RCC 7860 (cell line): ENCODE data around the gene TBC1D32.
"Not testable (repeated sequence)": the region's sequence is repeated elsewhere in the genome, so short reads cannot be mapped to it uniquely, and the experiment has no call there.

Experiments
- DNase-seq: peaks from one replicate; pipeline ENCODE4 v3.0.0-alpha.2; 2015; ENCODE audit warnings: low spot score
- FAIRE-seq: peaks from 2 replicates; lab custom pipeline; 2012; peaks lifted over from hg19 to GRCh38; lab: Jason Lieb, UNC

TBC1D32 gene

GRCh38 chr6:121143476-121143875 is 190.8 kb downstream of the TBC1D32 start:
- FAIRE-seq (peak; percentile 52), DNase-seq (peak; percentile 18)

GRCh38 chr6:121142093-121142492 is 192.2 kb downstream of the TBC1D32 start:
- FAIRE-seq: no peak

GRCh38 chr6:121135425-121135824 is 198.9 kb downstream of the TBC1D32 start:
- no peak for DNase-seq
- FAIRE-seq: no peak

More at GRCh38 chr6:121142093-121142492, 192.2 kb downstream of the TBC1D32 start:
- no peak for DNase-seq

- DNase-seq: no peak
- no peak for FAIRE-seq
These were observed 199.4 kb downstream of the TBC1D32 start for GRCh38 chr6:121134922-121135321.

GRCh38 chr6:121124600-121124999 is 209.7 kb downstream of the TBC1D32 start:
- DNase-seq (no peak), FAIRE-seq (no peak)

- FAIRE-seq: no peak
- no peak for DNase-seq
These were observed 221.9 kb downstream of the TBC1D32 start for GRCh38 chr6:121112356-121112755.

GRCh38 chr6:121110733-121111132 is 223.5 kb downstream of the TBC1D32 start:
- FAIRE-seq (no peak), DNase-seq (no peak)

- DNase-seq: no peak
- no peak for FAIRE-seq
These were observed 227.3 kb downstream of the TBC1D32 start for GRCh38 chr6:121106962-121107361.

- DNase-seq: no peak
- FAIRE-seq: no peak
These were observed 228.8 kb downstream of the TBC1D32 start for GRCh38 chr6:121105461-121105860.

- no peak for DNase-seq
These were observed 240.4 kb downstream of the TBC1D32 start for GRCh38 chr6:121093928-121094327.

GRCh38 chr6:121090492-121090891 is 243.8 kb downstream of the TBC1D32 start:
- DNase-seq: no peak
- FAIRE-seq: no peak

More at GRCh38 chr6:121093928-121094327, 240.4 kb downstream of the TBC1D32 start:
- FAIRE-seq: no peak

GRCh38 chr6:121086876-121087275 is 247.4 kb downstream of the TBC1D32 start:
- no peak for FAIRE-seq
- no peak for DNase-seq

- no peak for DNase-seq
- FAIRE-seq: no peak
These were observed 258.2 kb downstream of the TBC1D32 start for GRCh38 chr6:121076119-121076518.

GRCh38 chr6:121068749-121069148 is 265.5 kb downstream of the TBC1D32 start:
- FAIRE-seq: not testable (repeated sequence)

GRCh38 chr6:121067381-121067780 is 266.9 kb downstream of the TBC1D32 start:
- DNase-seq (no peak), FAIRE-seq (no peak)

More at GRCh38 chr6:121068749-121069148, 265.5 kb downstream of the TBC1D32 start:
- DNase-seq: not testable (repeated sequence)

GRCh38 chr6:121064345-121064744 is 269.9 kb downstream of the TBC1D32 start:
- FAIRE-seq: no peak
- DNase-seq: no peak

GRCh38 chr6:121055572-121056163 is 278.6 kb downstream of the TBC1D32 start:
- peak; percentile 37 for DNase-seq
- no peak for FAIRE-seq

- not testable (repeated sequence) for DNase-seq, FAIRE-seq
These were observed 285.7 kb downstream of the TBC1D32 start for GRCh38 chr6:121048593-121048992.

GRCh38 chr6:121044905-121045304 is 289.4 kb downstream of the TBC1D32 start:
- not testable (repeated sequence) for FAIRE-seq, DNase-seq

- not testable (repeated sequence) for DNase-seq, FAIRE-seq
These were observed 290.6 kb downstream of the TBC1D32 start for GRCh38 chr6:121043706-121044105.

- DNase-seq, FAIRE-seq: not testable (repeated sequence)
These were observed 291.1 kb downstream of the TBC1D32 start for GRCh38 chr6:121043211-121043610.

- no peak for DNase-seq
- FAIRE-seq: no peak
These were observed 291.5 kb downstream of the TBC1D32 start for GRCh38 chr6:121042766-121043165.

- DNase-seq (no peak), FAIRE-seq (no peak)
These were observed 293.4 kb downstream of the TBC1D32 start for GRCh38 chr6:121040831-121041230.
